Right cardiac atrium (tissue), 5 donors: ENCODE measurements around the gene PGAM2. TPM values are rescaled to one million over a fixed set of nuclear protein-coding genes. Genes with fewer than 3 reads are reported as not detected.

Source experiments
- ATAC-seq, 2 donors: fragments of 200-7000 bp; cut with Tn5 transposase; one replicate each; pipeline versions ENCODE4 v1.8.0 to v1.9.1; 2020; ENCODE audit warnings: moderate library complexity in 2 of 2, mild to moderate bottlenecking in 1 of 2
- DNase-seq, 3 donors: peaks; one replicate each; pipeline ENCODE4 v3.0.0-alpha.2; 2020
- H3K27ac ChIP-seq: one replicate; pipeline ENCODE4 v1.5.1; 2013; ENCODE audit warnings: mild to moderate bottlenecking, low read length, control low read depth, moderate library complexity
- H3K27me3 ChIP-seq: one replicate; pipeline ENCODE4 v1.6.1; 2013; ENCODE audit not compliant: control insufficient read depth, insufficient read depth
- H3K4me1 ChIP-seq: one replicate; pipeline ENCODE4 v1.6.1; 2013; ENCODE audit warnings: low read length; ENCODE audit not compliant: control insufficient read depth, insufficient read depth
- H3K4me3 ChIP-seq: one replicate; pipeline ENCODE4 v1.5.1; 2013; ENCODE audit warnings: low read length, control low read depth
- H3K9me3 ChIP-seq: one replicate; pipeline ENCODE4 v1.6.1; 2013; ENCODE audit warnings: low read length; ENCODE audit not compliant: control insufficient read depth
- WGBS: extraction: QIAGEN DNeasy Blood & Tissue Kit; methylation state at CpG from one replicate; pipeline ENCODE4 v1.1.7; 2013; 5-methylcytosine and 5-hydroxymethylcytosine counted together
- intact Hi-C, 4 donors: fragments of 100-400 bp; cut with DNase I; formaldehyde crosslinking; loops; one replicate each; pipeline versions ENCODE4 v1.11.0 to v1.14.0; 2022 to 2023
- polyA plus RNA-seq: library from polyadenylated mRNA; stranded (reverse); fragments of 200-250 nt; gene quantifications from one replicate; pipeline ENCODE4 v1.2.3, GENCODE V29; 2013
- total RNA-seq, 4 donors: library from RNA; stranded (reverse); fragmentation: NEBNext Ultra II Directional; extraction: Animal tissue kit (Norgen Biotek cat#: 25700); gene quantifications; one replicate each; pipeline ENCODE4 v1.2.1, GENCODE V29; 2021
- donor health status: healthy with polysubstance abuse.
- donor health status: DM: no; HTN: yes; CAD: no.
- donor health status: DM: no; HTN: no; CAD: no.
- donor health status: DM: no; HTN: yes; CAD: no; lungs with severe emphysema.
- donor health status: DM: yes; HTN: yes; CAD: no.

Gene PGAM2
- total and polyA plus RNA-seq, 5 donors = 946 to 2,530 (median 1,101) TPM

DNA sequence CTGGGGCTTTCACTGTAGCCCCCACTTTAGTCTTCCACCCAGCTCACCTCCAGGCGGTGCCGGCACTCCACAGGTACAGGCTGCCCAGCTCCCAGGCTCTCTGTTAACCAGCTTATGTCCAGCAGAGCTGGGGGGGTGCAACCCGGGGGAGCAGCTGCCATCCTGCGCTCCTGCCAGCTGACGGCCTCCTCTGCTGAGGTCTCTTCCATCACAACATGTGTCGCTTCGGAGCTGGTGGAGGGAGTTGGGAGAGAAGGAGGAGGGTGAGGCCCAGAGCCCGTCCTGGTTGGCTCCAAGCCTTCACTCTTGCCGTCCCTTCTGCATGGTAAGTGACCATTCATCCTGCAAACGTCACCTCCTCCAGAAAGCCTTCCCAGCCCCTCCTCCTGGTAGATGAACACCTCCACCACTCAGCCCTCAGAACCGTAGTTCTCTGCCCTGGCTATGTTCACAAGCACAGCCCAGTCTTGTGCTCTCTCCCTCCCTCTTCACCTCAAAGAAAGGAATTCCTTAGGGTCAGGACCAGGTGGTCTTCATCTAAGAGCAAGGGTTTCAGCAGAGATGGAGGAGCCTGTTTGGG is 15.4 kb upstream of the PGAM2 start:
- Histone ChIP-seq H3K27me3 (no peaks in the 10 kb centered on the region), H3K4me3 (peak overlapping the region; percentile 83), H3K9me3 (no peaks in the 10 kb centered on the region), H3K27ac (peak overlapping the region; percentile 75), H3K4me1 (peaks cover 3% of the 10 kb centered on the region)
- no peak for ATAC-seq
- peak; percentile 19 to 67 (median 64) for DNase-seq
- intact Hi-C loops = loop anchor here in 3 of 4 donors (5.0 kb wide), 1 partner anchor 42 kb away; the partner anchor contains the start of gene POLD2 (in 3 of the 3)
- 58% methylated on average over 11 of the region's 11 CpGs for WGBS

- Histone ChIP-seq H3K4me3 (no peak overlapping the region), H3K27ac (peak overlapping the region; percentile 75), H3K9me3 (no peaks in the 10 kb centered on the region), H3K4me1 (peaks cover 3% of the 10 kb centered on the region), H3K27me3 (no peaks in the 10 kb centered on the region)
- ATAC-seq (no peak), DNase-seq (peak in 1 of 3 donors; percentile 61)
- WGBS = 92% methylated on average over 5 of the region's 5 CpGs
- intact Hi-C loops = loop anchor here in 3 of 4 donors (5.0 kb wide), 1 partner anchor 42 kb away; the partner anchor contains the start of gene POLD2 (in 3 of the 3)
Measured at GRCh38 chr7:44080118-44080517, 14.8 kb upstream of the PGAM2 start.

DNA sequence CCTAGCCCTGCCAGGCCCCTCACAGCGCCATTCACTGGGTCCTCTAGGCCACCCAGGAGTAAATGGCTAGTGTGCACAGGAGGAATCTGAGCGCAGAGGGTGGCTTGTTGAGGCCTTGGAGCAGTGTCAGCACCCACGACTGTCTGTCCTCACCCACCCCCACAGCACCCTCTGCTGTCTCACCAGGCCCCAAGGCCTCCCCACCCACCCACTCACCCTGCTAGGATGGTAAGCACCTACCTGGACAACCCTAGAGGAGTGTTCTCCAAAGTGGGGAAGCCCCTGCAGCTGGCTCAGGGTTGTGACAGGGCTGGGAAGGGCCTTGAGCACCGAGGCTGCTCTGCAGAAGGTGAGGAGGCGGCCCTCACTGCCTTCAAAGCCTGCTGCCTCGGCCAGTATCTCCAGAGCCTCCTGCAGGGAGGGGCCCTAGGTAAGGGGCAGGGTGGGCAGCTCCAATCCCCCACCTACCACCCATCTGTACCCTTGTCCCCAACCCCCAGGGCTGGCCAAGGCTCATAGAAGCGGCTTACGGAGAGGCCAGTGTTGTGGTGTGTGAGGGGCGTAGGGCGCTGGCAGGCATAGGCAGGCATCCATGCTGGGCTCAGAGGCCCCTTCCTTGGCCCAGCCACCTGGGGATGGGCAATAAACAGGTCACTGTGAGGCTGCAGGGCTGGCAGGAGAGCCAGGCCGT is 14.1 kb upstream of the PGAM2 start:
- Histone ChIP-seq H3K27ac (peak overlapping the region; percentile 11), H3K27me3 (no peaks in the 10 kb centered on the region), H3K4me3 (no peak overlapping the region), H3K4me1 (peaks cover 3% of the 10 kb centered on the region), H3K9me3 (no peaks in the 10 kb centered on the region)
- ATAC-seq (no peak), DNase-seq (peak in 2 of 3 donors; percentile 15 to 46)
- intact Hi-C loops = loop anchor here in 3 of 4 donors (5.0 to 10.0 kb wide), 2 partner anchors 43 to 115 kb away; partner anchors contain the start of gene POLD2 (in 3 of the 3)
- 86% methylated on average over 11 of the region's 11 CpGs for WGBS

GRCh38 chr7:44078521-44078920 is 13.2 kb upstream of the PGAM2 start:
- Histone ChIP-seq H3K27me3 (no peaks in the 10 kb centered on the region), H3K9me3 (no peaks in the 10 kb centered on the region), H3K4me1 (peaks cover 3% of the 10 kb centered on the region), H3K27ac (peak overlapping the region; percentile 77), H3K4me3 (no peak overlapping the region)
- ATAC-seq (no peak), DNase-seq (peak in 2 of 3 donors; percentile 5 to 49)
- WGBS = 77% methylated on average over 8 of the region's 8 CpGs
- intact Hi-C loops = loop anchor here in 2 of 4 donors (10.0 kb wide), 1 partner anchor 116 kb away; no protein-coding TSS in a partner anchor

GRCh38 chr7:44077681-44078091 is 12.3 kb upstream of the PGAM2 start:
- Histone ChIP-seq H3K27me3 (no peaks in the 10 kb centered on the region), H3K9me3 (no peaks in the 10 kb centered on the region), H3K4me3 (no peak overlapping the region), H3K4me1 (peaks cover 3% of the 10 kb centered on the region), H3K27ac (peak overlapping the region; percentile 77)
- WGBS = 57% methylated on average over 5 of the region's 5 CpGs
- ATAC-seq (peak; percentile 1 to 2), DNase-seq (peak; percentile 53 to 83 (median 77))
- intact Hi-C loops = loop anchor here in 2 of 4 donors (10.0 kb wide), 1 partner anchor 117 kb away; no protein-coding TSS in a partner anchor

GRCh38 chr7:44077061-44077460 is 11.7 kb upstream of the PGAM2 start:
- H3K27ac ChIP-seq = peak overlapping the region; percentile 39
- peaks cover 3% of the 10 kb centered on the region for H3K4me1 ChIP-seq
- no peak overlapping the region for H3K4me3 ChIP-seq
- ATAC-seq (no peak), DNase-seq (peak in 1 of 3 donors; percentile 3)
- intact Hi-C loops = loop anchor here in 2 of 4 donors (10.0 kb wide), 1 partner anchor 118 kb away; no protein-coding TSS in a partner anchor
- 83% methylated on average over 9 of the region's 9 CpGs for WGBS
- H3K27me3 ChIP-seq = no peaks in the 10 kb centered on the region
- no peaks in the 10 kb centered on the region for H3K9me3 ChIP-seq

GRCh38 chr7:44076101-44076895 is 10.9 kb upstream of the PGAM2 start:
- H3K9me3 ChIP-seq = no peaks in the 10 kb centered on the region
- DNase-seq (peak in 2 of 3 donors; percentile 28 to 80), ATAC-seq (no peak)
- H3K27me3 ChIP-seq = no peaks in the 10 kb centered on the region
- 92% methylated on average over 20 of the region's 20 CpGs for WGBS
- peaks cover 3% of the 10 kb centered on the region for H3K4me1 ChIP-seq
- intact Hi-C loops = loop anchor here in 2 of 4 donors (10.0 kb wide), 1 partner anchor 119 kb away; no protein-coding TSS in a partner anchor
- no peak overlapping the region for H3K4me3 ChIP-seq
- peak overlapping the region; percentile 57 for H3K27ac ChIP-seq

- 93% methylated on average over 17 of the region's 17 CpGs for WGBS
- intact Hi-C loops = loop anchor here in 2 of 4 donors (10.0 kb wide), 1 partner anchor 119 kb away; no protein-coding TSS in a partner anchor
- ATAC-seq (no peak), DNase-seq (peak in 1 of 3 donors; percentile 13)
- Histone ChIP-seq H3K27ac (peak overlapping the region; percentile 57), H3K27me3 (no peaks in the 10 kb centered on the region), H3K9me3 (no peaks in the 10 kb centered on the region), H3K4me1 (no peaks in the 10 kb centered on the region), H3K4me3 (no peak overlapping the region)
Measured at GRCh38 chr7:44075296-44076075, 10.1 kb upstream of the PGAM2 start.

DNA sequence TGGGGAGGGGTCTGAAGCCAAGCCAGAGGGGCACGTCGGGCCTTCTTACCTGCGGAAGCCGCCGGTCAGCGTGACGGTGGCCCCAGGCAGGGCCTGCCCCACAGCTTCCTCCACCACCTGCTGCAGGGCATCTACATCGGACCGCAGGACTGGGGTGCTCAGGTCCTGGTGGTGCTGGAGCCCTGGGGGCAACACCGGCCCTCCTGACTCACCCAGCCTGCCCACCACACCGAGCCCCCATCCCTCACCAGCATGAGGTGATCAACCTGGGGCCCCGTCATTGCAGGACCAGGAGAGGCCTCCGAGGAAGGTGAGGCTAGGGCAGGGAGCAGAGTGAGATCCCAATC is 9.0 kb upstream of the PGAM2 start:
- Histone ChIP-seq H3K4me3 (no peak overlapping the region), H3K27ac (peak overlapping the region; percentile 16), H3K9me3 (no peaks in the 10 kb centered on the region), H3K4me1 (no peaks in the 10 kb centered on the region), H3K27me3 (no peaks in the 10 kb centered on the region)
- DNase-seq = no peak
- no peak for ATAC-seq
- intact Hi-C loops = loop anchor here in 3 of 4 donors (5.0 to 10.0 kb wide), 2 partner anchors 113 to 120 kb away; partner anchors contain the start of gene GCK (in 1 of the 3)
- 82% methylated on average over 13 of the region's 13 CpGs for WGBS
